Heart right ventricle (tissue), 16 donors: ENCODE measurements around the gene OR4K14. TPM values are rescaled to one million over a fixed set of nuclear protein-coding genes. Genes with fewer than 3 reads are reported as not detected.
"Not testable (repeated sequence)": the region's sequence is repeated elsewhere in the genome, so short reads cannot be mapped to it uniquely, and the experiment has no call there.

Experiments used
- ATAC-seq, 8 donors: fragments of 200-7000 bp; cut with Tn5 transposase; one replicate each; pipeline ENCODE4 v1.9.1; 2020; ENCODE audit warnings: mild to moderate bottlenecking in 8 of 8, moderate library complexity in 8 of 8, moderate number of reproducible peaks in 1 of 8
- DNase-seq, 2 donors: peaks; one replicate each; pipeline ENCODE4 v3.0.0-alpha.2; 2020
- H3K27ac ChIP-seq, 10 donors: fragments of 200-600 bp; sonication (generic) in 2 of 10; one replicate each; pipeline versions ENCODE4 v1.5.0 to v1.8.0; 2020 to 2022; ENCODE audit warnings: mild to moderate bottlenecking in 3 of 10
- H3K27me3 ChIP-seq, 7 donors: fragments of 200-600 bp; one replicate each; pipeline ENCODE4 v1.8.0; 2021 to 2022; ENCODE audit warnings: mild to moderate bottlenecking in 2 of 7
- H3K36me3 ChIP-seq, 9 donors: fragments of 200-600 bp; sonication (generic) in 1 of 9; one replicate each; pipeline versions ENCODE4 v1.5.0 to v1.8.0; 2020 to 2022; ENCODE audit warnings: mild to moderate bottlenecking in 2 of 9
- H3K4me1 ChIP-seq, 9 donors: fragments of 200-600 bp; sonication (generic) in 1 of 9; one replicate each; pipeline versions ENCODE4 v1.5.0 to v1.8.0; 2020 to 2022; ENCODE audit warnings: mild to moderate bottlenecking in 4 of 9
- H3K4me3 ChIP-seq, 10 donors: fragments of 200-600 bp; sonication (generic) in 2 of 10; one replicate each; pipeline versions ENCODE4 v1.5.0 to v1.8.0; 2020 to 2022; ENCODE audit warnings: mild to moderate bottlenecking in 7 of 10, moderate library complexity in 2 of 10
- H3K9me3 ChIP-seq, 11 donors: fragments of 200-600 bp in 10 of 11; sonication (generic) in 2 of 11; one replicate each; pipeline versions ENCODE4 v1.5.0 to v1.8.0; 2013 to 2022; ENCODE audit warnings: mild to moderate bottlenecking in 2 of 11, control low read depth in 1 of 11, moderate library complexity in 1 of 11
- WGBS, 2 donors: extraction: QIAGEN DNeasy Blood & Tissue Kit; methylation state at CpG; one replicate each; pipeline ENCODE4 v1.1.7; 2013; ENCODE audit warnings: inconsistent platforms in 1 of 2; 5-methylcytosine and 5-hydroxymethylcytosine counted together
- intact Hi-C, 10 donors: fragments of 100-400 bp; cut with DNase I; formaldehyde crosslinking; loops; one replicate each; pipeline versions ENCODE4 v1.11.1 to v1.14.2; 2022
- polyA plus RNA-seq, 2 donors: library from polyadenylated mRNA; stranded (reverse); fragments of 200-250 nt; gene quantifications; one replicate each; pipeline ENCODE4 v1.2.3, GENCODE V29; 2013
- total RNA-seq, 10 donors: library from RNA; stranded (reverse); fragmentation: NEBNext Ultra II Directional in 3 of 10; extraction: Animal tissue kit (Norgen Biotek cat#: 25700) in 3 of 10; gene quantifications; one replicate each; pipeline versions ENCODE4 v1.2.1 to v1.2.4, GENCODE V29; 2021 to 2023
- TF ChIP-seq, protein P1 (sequence below), 9 donors: fragments of 200-600 bp; sonication (generic) in 2 of 9; IDR thresholded peaks; one replicate each; pipeline versions ENCODE4 v1.5.0 to v1.8.0; 2021 to 2022; ENCODE audit warnings: antibody characterized with exemption in 9 of 9, mild to moderate bottlenecking in 5 of 9, moderate library complexity in 1 of 9
- donor health status: Arrhythmogenic right ventricular cardiomyopathy.
- donor health status: ischemic (EF 13 %, LVEDD 7.1; RV severe dilation, severe dysfunction).
- donor health status: healthy with polysubstance abuse.
- donor health status: DM: no; HTN: yes; CAD: no.
- donor health status: DM: no; HTN: no; CAD: no.
- donor health status: ischemic (EF 25% LVEDD 6.9; RV normal size, moderate dysfunction).
- donor health status: ischemic (EF 25% LVEDD 5.7; RV mildly dilated, moderate dysfunction).
- donor health status: healthy.
- donor health status: DM: yes; HTN: yes; CAD: no.
- donor health status: Ischemic cardiomyopathy.
- donor health status: ischemic (EF 35%, LVEDD 5.7; RV mildly dilated, moderate dysfunction).
- donor health status: nonischemic (EF 11% LVEDD 7.7; RV severe dilation, severe dysfunction).
- donor health status: DM: yes; HTN: yes; CAD: no.
- donor health status: PGD.
- donor health status: ischemic (EF 29% LVEDD 5.4; RV normal size, mild dysfunction).
- donor health status: nonischemic (EF 23%, LVEDD 6.1; RV moderate dilation, normal function).

The OR4K14 gene
- total and polyA plus RNA-seq, 12 donors, result not detected

GRCh38 chr14:19974844-19975243, 44.3 kb downstream of the OR4K14 start:
- H3K36me3 ChIP-seq, result no peaks in the 10 kb centered on the region
- WGBS, 2 donors, result 65 to 71% methylated on average over 1 of the region's 1 CpG

DNA sequence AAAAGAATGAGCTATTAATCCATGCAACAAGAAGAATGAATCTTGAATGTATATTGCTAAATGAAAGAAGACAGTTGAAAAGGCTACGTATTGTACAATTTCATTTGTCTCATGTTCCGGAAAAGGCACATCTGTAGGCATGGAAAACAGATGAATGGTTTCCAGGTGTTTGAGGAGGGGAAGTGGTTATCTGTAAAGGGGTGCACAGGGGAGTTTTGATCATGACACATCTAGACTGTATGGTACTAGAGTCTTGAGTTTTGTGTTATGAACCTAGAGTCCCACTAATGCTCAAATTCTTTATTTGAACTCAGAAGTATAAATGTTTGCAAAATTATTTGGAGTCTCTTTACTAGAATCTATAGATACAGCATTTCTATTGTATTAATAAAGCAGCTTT, 49.4 kb downstream of the OR4K14 start:
- ATAC-seq, H3K36me3 ChIP-seq, H3K9me3 ChIP-seq, intact Hi-C loops, H3K27ac ChIP-seq, DNase-seq, H3K27me3 ChIP-seq, H3K4me3 ChIP-seq, H3K4me1 ChIP-seq: not testable (repeated sequence)
- WGBS, 2 donors, result 64 to 69% methylated on average over 2 of the region's 2 CpGs

More at GRCh38 chr14:19974844-19975243, 44.3 kb downstream of the OR4K14 start:
- no peak overlapping the region for H3K27ac ChIP-seq
- no peak overlapping the region for H3K4me3 ChIP-seq
- TF ChIP-seq, protein P1, sequence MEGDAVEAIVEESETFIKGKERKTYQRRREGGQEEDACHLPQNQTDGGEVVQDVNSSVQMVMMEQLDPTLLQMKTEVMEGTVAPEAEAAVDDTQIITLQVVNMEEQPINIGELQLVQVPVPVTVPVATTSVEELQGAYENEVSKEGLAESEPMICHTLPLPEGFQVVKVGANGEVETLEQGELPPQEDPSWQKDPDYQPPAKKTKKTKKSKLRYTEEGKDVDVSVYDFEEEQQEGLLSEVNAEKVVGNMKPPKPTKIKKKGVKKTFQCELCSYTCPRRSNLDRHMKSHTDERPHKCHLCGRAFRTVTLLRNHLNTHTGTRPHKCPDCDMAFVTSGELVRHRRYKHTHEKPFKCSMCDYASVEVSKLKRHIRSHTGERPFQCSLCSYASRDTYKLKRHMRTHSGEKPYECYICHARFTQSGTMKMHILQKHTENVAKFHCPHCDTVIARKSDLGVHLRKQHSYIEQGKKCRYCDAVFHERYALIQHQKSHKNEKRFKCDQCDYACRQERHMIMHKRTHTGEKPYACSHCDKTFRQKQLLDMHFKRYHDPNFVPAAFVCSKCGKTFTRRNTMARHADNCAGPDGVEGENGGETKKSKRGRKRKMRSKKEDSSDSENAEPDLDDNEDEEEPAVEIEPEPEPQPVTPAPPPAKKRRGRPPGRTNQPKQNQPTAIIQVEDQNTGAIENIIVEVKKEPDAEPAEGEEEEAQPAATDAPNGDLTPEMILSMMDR (IDR thresholded peaks at IDR 0.05), result no peak
- ATAC-seq, result no peak
- no peaks in the 10 kb centered on the region for H3K4me1 ChIP-seq
- no peaks in the 10 kb centered on the region for H3K9me3 ChIP-seq
- DNase-seq, result no peak
- no peaks in the 10 kb centered on the region for H3K27me3 ChIP-seq
- intact Hi-C loops, result no loop called here

Other genes starting within 250 kb of the OR4K14 start
- not detected for gene OR4M1, start 245.8 kb downstream of the OR4K14 start, total RNA-seq
- not detected for gene OR4M1, start 245.8 kb downstream of the OR4K14 start, polyA plus RNA-seq
- not detected for gene OR4N2, start 215.5 kb downstream of the OR4K14 start, total RNA-seq
- not detected for gene OR4N2, start 215.5 kb downstream of the OR4K14 start, polyA plus RNA-seq
- gene OR4K2, start 144.2 kb downstream of the OR4K14 start, total RNA-seq, result not detected
- not detected for gene OR4K2, start 144.2 kb downstream of the OR4K14 start, polyA plus RNA-seq
- gene OR4K5, start 98.7 kb downstream of the OR4K14 start, total RNA-seq, result not detected
- not detected for gene OR4K5, start 98.7 kb downstream of the OR4K14 start, polyA plus RNA-seq
- gene OR4K1, start 88.4 kb downstream of the OR4K14 start, total RNA-seq, result not detected
- gene OR4K1, start 88.4 kb downstream of the OR4K14 start, polyA plus RNA-seq, result not detected
- gene OR4K15, start 43.7 kb downstream of the OR4K14 start, total RNA-seq, result not detected
- gene OR4K15, start 43.7 kb downstream of the OR4K14 start, polyA plus RNA-seq, result not detected
- gene OR4Q2, start 17.1 kb downstream of the OR4K14 start, total RNA-seq, result not detected
- not detected for gene OR4Q2, start 17.1 kb downstream of the OR4K14 start, polyA plus RNA-seq
- not detected for gene OR4K13, start 16.7 kb upstream of the OR4K14 start, total RNA-seq
- not detected for gene OR4K13, start 16.7 kb upstream of the OR4K14 start, polyA plus RNA-seq
- not detected for gene OR4L1, start 40.7 kb upstream of the OR4K14 start, total RNA-seq
- gene OR4L1, start 40.7 kb upstream of the OR4K14 start, polyA plus RNA-seq, result not detected
- gene OR4K17, start 91.4 kb upstream of the OR4K14 start, total RNA-seq, result not detected
- not detected for gene OR4K17, start 91.4 kb upstream of the OR4K14 start, polyA plus RNA-seq
- gene OR4N5, start 119.5 kb upstream of the OR4K14 start, total RNA-seq, result not detected
- not detected for gene OR4N5, start 119.5 kb upstream of the OR4K14 start, polyA plus RNA-seq
- not detected for gene OR11G2, start 171.6 kb upstream of the OR4K14 start, total RNA-seq
- gene OR11G2, start 171.6 kb upstream of the OR4K14 start, polyA plus RNA-seq, result not detected
- not detected for gene OR11H6, start 204.4 kb upstream of the OR4K14 start, total RNA-seq
- not detected for gene OR11H6, start 204.4 kb upstream of the OR4K14 start, polyA plus RNA-seq
- gene OR11H7, start 209.7 kb upstream of the OR4K14 start, total RNA-seq, result not detected
- gene OR11H7, start 209.7 kb upstream of the OR4K14 start, polyA plus RNA-seq, result not detected
- gene OR11H4, start 220.0 kb upstream of the OR4K14 start, total RNA-seq, result not detected
- not detected for gene OR11H4, start 220.0 kb upstream of the OR4K14 start, polyA plus RNA-seq